CMK (cell line): Measurements from ENCODE around the gene CHMP2A.

Experiments
- DNase-seq: peaks from one replicate; pipeline ENCODE4 v3.0.0-alpha.2; 2010; ENCODE audit warnings: low read depth

The CHMP2A gene

GRCh38 chr19:58569943-58570670 is 15.2 kb upstream of the CHMP2A start:
- no peak for DNase-seq

GRCh38 chr19:58569191-58569942 is 14.5 kb upstream of the CHMP2A start:
- no peak for DNase-seq

DNA sequence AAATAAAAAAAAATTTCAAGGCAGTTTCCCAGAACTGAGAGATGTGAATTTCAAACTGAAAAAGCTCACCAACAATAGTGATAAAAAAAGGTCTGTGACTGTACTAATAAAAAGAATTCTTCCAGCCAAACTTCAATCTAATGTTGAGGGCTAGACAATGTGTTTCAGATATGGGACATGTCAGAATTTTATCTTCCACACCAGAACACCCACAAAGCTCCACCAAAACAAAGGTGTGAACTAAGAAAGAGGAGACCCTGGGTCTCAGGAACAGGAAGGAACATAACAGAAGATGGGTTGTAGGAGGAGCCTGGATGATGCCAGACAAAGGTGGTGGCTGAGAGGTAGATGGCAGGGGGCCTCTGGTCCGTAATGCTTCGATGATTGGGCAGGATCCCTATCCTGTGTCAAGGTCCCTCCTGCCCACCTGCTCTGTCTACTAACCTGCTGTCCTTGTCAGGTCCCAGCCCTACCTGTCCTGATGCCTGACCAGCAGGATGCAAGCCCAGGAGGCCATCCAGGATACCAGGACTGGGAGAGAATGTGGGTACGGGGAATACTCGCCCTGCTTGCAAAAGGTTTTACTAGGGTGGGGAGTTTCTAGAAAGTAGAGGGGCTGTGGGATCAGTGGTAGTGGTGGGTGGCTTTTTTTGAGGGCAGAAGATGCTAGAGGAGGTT is 13.7 kb upstream of the CHMP2A start:
- no peak for DNase-seq

DNA sequence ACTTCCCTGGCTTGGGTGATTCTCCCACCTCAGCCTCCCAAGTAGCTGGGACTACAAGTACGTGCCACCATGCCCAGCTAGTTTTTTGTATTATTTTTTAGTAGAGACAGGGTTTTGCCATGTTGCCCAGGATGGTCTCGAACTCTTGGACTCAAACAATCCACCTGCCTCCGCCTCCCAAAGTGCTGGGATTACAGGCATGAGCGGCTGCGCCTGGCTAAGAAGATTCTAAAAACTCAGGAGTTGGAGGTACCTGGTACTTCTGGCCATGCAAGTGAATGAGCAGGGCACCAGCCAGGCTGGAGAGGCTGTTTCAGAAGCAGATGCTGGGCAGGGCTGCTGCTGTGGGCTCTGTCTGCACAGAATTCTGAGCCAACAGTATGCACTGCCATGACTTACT is 12.1 kb upstream of the CHMP2A start:
- DNase-seq, result no peak

GRCh38 chr19:58563823-58564222 is 8.9 kb upstream of the CHMP2A start:
- DNase-seq, result no peak

- DNase-seq, result no peak
Observed at GRCh38 chr19:58563034-58563573, 8.2 kb upstream of the CHMP2A start.

- no peak for DNase-seq
Observed at GRCh38 chr19:58562122-58563033, 7.5 kb upstream of the CHMP2A start.

DNA sequence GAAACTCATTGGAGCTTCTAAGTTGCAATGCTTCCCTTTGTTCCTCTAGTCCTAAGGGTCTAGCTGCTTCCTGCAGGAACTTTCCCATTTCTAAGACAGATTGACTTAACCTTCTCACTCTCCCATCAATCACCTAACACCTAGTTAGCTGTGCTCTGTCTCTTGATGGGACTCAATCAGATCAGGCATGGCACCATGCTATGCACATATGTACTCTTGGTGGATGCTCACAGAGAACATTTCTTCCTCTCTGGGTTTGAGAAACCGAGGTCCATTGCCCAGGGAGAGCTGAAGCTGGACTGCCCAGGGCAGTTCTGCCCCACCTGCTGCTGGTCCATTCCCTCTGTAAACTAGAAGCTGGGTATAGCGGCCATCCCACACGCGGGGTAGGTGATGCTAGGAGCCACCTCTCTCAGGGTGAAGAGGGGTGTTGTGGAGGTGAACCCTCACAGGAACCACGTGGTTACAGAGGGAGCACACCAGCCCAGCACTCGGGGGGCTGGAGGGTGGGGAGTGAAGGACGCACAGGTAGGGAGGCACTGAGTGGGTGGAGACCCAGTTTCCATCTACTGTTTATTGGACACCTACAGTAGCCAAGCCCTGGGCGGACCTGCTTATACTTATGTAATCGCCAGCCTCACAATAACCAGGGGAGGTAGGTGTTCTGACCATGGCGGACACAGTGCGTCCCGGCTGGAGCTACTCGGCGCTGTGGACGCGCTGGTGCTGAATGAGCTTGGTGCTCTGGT is 6.6 kb upstream of the CHMP2A start:
- no peak for DNase-seq

DNA sequence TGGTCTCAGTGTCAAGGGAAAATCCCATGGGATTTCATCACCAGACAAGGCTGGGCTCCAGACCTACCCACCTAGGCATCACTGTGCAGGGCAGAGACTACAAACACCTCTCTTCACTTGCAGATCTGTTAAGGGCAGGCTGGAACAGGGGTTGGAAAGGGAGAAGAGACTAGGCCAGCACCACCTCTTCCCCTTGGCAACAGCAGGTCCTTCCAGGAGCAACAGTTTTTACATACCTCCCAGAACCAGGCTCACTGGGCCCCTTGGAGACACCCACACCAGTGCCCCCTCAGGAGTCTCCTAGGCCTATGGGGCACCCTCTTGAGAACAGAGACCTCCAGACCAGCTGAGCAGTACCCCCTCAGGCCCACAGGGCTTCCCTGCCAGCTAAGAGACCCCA is 6.0 kb upstream of the CHMP2A start:
- no peak for DNase-seq

DNA sequence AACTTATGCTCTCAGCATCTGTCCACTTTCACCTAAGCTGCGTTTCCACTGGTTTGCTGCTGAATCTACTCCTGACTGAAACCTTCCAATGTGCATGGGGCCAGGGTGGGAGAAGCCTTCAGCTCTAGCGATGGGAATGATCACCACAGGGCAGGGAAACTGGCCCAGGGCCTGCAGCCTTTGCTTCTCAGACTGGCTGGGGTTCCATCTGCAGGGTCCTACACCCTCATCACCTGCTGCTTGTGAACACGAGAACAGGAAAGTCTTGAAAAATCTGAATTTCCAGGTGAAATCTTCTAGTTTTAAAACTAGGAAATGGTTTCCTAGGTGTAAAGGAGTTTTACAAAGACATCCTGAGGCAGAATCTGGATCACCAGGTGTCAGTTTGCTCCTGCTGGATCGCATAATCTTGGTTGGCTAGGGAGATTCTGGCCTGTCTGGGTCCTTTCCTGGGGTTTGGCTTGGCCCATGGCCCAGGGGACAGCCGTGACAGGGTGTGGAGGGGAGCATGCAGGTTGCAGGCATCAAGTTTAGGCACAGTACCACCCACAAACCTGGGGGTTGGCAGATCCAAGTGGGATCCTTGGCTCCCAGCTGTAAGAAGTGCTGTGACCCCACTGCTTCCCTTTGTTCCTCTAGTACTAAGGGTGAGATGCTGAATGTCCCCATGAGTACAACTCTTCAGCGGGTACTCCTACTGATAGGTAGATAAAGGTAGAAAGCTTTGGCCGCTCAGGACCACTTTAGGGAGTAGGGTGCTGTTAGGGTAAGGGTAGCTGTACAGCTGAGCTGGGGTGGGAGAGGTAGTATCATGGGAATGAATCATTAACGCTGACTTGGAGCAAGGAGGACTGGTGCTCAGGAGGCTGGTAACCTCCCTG is 5.3 kb upstream of the CHMP2A start:
- DNase-seq, result no peak

DNA sequence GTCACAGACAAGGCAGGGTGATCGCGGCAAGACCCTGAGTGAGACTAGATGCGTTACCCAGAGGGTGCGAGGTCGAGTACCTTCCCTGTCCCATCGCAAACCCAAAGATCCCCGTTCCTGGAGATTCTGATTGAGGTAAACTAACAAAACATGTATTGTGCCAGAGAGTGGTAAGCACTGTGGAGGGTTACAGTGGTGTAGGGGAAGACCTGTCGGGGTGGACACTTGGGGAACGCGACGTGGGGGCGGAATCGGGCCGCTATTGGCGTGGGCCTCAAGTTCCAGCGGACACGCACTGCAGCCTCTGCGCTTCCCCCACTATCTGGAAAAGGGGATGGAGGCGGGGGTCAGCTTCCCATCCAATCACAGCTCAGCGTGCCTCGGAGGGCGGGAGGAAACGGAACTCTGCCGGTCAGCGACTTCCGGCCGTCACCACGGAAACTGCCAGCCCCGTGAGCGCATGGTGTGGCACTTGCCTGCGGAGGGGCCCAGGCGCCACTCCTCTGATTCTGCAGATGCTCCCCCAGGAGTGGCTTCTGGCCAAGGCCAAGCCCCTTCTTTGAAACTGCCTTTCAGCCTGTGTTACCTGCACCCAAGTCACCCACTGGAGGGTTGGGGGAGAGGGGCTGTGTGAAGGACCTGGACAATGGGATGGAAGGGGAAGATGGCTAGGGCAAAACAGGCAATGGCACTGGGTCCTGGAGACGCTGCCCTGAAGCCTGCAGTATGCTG is 4.5 kb upstream of the CHMP2A start:
- peak; percentile 98 for DNase-seq

GRCh38 chr19:58558623-58559274 is 3.8 kb upstream of the CHMP2A start:
- peak; percentile 98 for DNase-seq

DNA sequence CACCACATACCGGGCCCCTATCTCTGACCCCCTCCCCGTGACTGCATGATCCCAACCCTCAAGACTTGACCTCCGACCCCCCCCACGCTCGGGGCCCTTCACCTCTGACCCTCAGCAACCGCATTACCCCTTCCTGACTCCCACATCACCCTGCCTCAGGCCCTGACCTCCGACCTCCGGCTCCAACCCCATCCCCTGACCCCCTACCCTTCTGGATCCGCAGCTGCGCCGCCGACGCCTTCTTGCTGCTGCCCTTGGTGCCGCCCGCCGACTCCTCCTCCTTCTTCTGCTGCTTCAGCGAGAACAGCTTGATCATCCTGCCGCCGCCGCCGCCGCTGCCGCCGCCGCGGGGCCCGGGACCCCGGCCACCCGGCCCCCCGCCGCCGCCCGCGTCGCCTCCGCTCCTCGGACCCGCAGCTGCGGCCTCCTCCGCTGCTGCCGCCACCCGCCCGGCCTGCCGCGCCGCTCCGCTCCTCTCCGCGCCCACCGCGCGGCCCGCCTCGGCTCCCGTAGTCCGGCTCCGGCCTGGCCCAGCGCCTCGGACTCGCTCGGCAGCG is 3.2 kb upstream of the CHMP2A start, which contains the start of gene UBE2M:
TSS of gene UBE2M (minus strand) at position 546 of the 557 bp plus-strand sequence. CDS start at position 316, 230 bp downstream.
- DNase-seq, result no peak

DNA sequence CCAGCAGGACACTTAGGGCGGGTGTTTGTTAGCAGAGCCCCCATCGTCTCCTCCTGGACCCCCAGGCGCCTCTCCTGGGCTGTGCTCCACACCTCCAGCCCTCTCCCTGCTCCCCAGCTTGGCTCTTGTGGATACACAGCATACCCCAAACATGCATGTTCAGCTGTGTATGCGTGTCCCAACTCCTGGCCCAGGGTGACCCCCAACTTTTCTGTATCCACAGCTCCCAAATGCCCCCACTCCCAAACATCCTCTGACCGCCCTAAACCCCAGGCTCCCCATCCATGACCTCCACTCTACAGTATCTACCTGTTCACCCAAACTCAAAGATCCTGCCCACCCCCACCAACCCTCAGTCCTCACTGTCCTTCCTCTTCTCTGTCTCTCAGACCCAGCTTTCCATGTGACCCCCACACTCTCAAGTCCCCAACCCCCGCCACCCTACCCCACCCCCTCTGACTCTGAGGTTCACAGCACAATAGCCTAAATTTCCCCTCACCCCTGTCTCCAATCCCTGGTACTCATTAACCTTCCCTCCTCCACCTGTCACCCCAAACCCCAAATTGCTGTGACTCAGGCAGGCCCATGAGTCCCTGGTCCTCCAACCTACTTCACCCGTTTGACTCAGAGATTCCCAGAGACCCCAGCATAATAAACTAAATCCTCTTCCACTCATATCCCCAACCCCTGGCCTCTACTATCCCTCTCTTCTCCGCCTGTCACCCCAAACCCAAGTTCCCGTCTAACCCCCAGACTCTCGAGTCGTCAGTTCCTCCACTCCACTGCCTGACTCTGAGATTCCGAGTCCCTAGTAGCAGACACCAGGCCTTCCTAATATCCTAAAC is 2.5 kb upstream of the CHMP2A start:
- no peak for DNase-seq

DNA sequence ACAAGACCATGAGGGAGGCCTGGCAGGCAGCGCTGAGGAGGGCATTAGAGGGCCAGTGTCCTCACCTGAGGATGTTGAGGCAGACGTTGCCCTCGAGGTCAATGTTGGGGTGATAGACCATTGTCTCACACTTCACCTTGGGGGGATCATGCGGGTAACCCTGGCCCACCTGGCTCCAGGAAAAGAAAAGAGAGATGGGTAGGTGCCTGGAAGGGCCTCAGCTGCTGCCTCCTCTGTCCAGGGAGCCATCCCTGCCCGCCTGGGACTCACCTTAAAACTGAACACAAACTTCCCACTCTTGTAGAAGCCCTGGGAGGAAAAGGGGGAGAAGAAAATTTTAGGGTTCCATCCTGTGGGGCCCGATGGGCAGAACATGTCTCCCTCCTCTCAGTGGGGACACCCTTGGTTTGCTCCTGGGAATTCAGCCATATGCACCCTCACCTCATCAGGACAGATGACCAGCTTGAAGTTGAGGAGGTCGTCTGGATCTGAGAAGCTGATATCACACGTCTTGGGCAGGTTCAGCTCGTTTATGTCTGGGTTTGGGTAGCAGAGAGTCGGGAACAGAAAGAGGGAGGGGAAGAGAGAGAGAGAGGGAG is 1.8 kb upstream of the CHMP2A start:
- DNase-seq, result no peak

DNA sequence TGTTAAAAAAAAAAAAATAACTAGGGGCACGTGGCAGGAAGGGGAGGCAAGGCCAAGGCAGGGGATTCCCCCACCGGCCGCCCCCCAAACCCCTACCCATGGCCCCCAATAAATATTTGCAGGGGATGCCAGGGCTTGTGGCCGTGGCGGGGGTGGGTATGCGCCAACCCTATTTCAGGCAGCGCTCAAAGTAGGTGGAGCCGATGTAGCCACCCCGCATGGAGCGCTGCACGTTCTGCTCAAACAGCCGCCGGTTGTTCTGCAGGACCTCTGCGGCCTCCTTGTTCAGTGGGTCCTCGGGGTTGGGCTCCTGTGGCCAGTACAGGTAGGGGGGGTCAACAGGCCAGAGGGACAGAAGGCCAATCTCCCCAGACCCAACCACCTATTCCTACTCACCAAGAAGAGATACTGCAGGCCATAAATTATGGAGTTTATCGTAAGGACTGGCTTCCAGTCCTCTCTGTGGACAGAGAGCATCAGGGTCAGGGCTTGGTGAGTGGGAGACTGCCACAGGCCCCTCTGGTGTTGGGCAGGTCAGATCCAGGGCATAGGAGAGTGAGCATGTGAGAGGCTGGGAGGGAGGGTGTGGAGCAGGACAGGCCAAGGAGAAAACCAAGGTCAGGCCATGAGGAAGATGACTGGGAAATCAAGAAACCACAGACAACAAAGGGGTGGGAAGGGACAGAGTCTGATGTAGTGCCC is 1.2 kb upstream of the CHMP2A start:
- no peak for DNase-seq
